H1 (cell line): ENCODE measurements around the gene SLC35A3. TPM values are rescaled to one million over a fixed set of nuclear protein-coding genes. Genes with fewer than 3 reads are reported as not detected.

Source experiments
- CTCF ChIA-PET: fragments of 300-600 bp; sonication (Branson Sonifier 250); formaldehyde crosslinking; loops from one replicate; lab custom pipeline; 2021; ENCODE audit not compliant: partially characterized antibody; lab: Charles Lee
- POLR2A ChIA-PET: fragments of 300-600 bp; sonication (Branson Sonifier 250); formaldehyde crosslinking; loops from one replicate; lab custom pipeline; 2021; ENCODE audit warnings: inconsistent platforms; ENCODE audit not compliant: partially characterized antibody; lab: Charles Lee
- DNase-seq, 2 experiments: peaks; one replicate each; pipeline versions ENCODE4 v3.0.0 to v3.0.0-alpha.2; 2010 to 2022; ENCODE audit warnings: low spot score in 2 of 2, low read depth in 1 of 2, mixed read lengths in 1 of 2
- FAIRE-seq: peaks from 2 replicates; lab custom pipeline; 2011; peaks lifted over from hg19 to GRCh38; lab: Jason Lieb, UNC
- H2AFZ ChIP-seq: 2 replicates; pipeline ENCODE4 v1.8.1; 2012; ENCODE audit warnings: low read length, inconsistent platforms
- H2AK5ac ChIP-seq: 2 replicates; pipeline ENCODE4 v1.6.1; 2013; ENCODE audit warnings: low read depth, low read length
- H2BK120ac ChIP-seq: replicated peaks from 2 replicates; pipeline ENCODE3; 2013; ENCODE audit warnings: low read depth, low read length, inconsistent platforms
- H2BK12ac ChIP-seq: 2 replicates; pipeline ENCODE4 v1.6.1; 2013; ENCODE audit warnings: low read depth, low read length
- H2BK15ac ChIP-seq: 2 replicates; pipeline ENCODE4 v1.6.1; 2013; ENCODE audit warnings: low read length
- H2BK20ac ChIP-seq: 2 replicates; pipeline ENCODE4 v1.6.1; 2013; ENCODE audit warnings: low read length
- H2BK5ac ChIP-seq: 2 replicates; pipeline ENCODE4 v1.6.1; 2013; ENCODE audit warnings: low read depth, low read length
- H3K14ac ChIP-seq: 2 replicates; pipeline ENCODE4 v1.6.1; 2013; ENCODE audit warnings: inconsistent platforms; ENCODE audit not compliant: insufficient read length
- H3K18ac ChIP-seq: 2 replicates; pipeline ENCODE4 v1.6.1; 2013; ENCODE audit warnings: low read length; ENCODE audit errors: extremely low read depth
- H3K23ac ChIP-seq: 2 replicates; pipeline ENCODE4 v1.6.1; 2013; ENCODE audit warnings: inconsistent platforms; ENCODE audit not compliant: insufficient read length
- H3K23me2 ChIP-seq: 2 replicates; pipeline ENCODE4 v1.6.1; 2013; ENCODE audit warnings: low read depth, low read length
- H3K27ac ChIP-seq: 2 replicates; pipeline ENCODE4 v1.6.1; 2011; ENCODE audit warnings: low read depth, low read length, inconsistent platforms
- H3K27me3 ChIP-seq, 4 experiments: replicated peaks in 1 of 4; 1 replicate in 1 of 4; 2 replicates in 3 of 4; pipeline versions ENCODE4 v1.6.1 to v1.8.1; 2011 to 2013; ENCODE audit warnings: low read length in 3 of 4, mild to moderate bottlenecking in 3 of 4, inconsistent platforms in 2 of 4, mixed read lengths in 2 of 4, moderate library complexity in 1 of 4; ENCODE audit not compliant: control insufficient read depth in 3 of 4, insufficient read depth in 3 of 4; ENCODE audit errors: extremely low read depth in 1 of 4
- H3K36me3 ChIP-seq, 4 experiments: 2 replicates each; pipeline versions ENCODE4 v1.6.1 to v1.8.1; 2011 to 2013; ENCODE audit warnings: mild to moderate bottlenecking in 4 of 4, low read length in 3 of 4, moderate library complexity in 2 of 4, control low read depth in 1 of 4, inconsistent platforms in 1 of 4; ENCODE audit not compliant: insufficient read depth in 4 of 4, control insufficient read depth in 2 of 4
- H3K4ac ChIP-seq: replicated peaks from 2 replicates; pipeline ENCODE3; 2013; ENCODE audit warnings: low read length, low read depth, mixed read lengths, inconsistent platforms; ENCODE audit not compliant: insufficient read length
- H3K4me1 ChIP-seq, 4 experiments: replicated peaks in 1 of 4; 1 replicate in 1 of 4; 2 replicates in 3 of 4; pipeline versions ENCODE4 v1.6.1 to v1.8.1; 2011 to 2013; ENCODE audit warnings: low read length in 3 of 4, inconsistent platforms in 2 of 4, mixed read lengths in 1 of 4; ENCODE audit not compliant: insufficient read depth in 4 of 4, control insufficient read depth in 3 of 4
- H3K4me2 ChIP-seq, 2 experiments: 2 replicates each; pipeline versions ENCODE4 v1.6.1 to v1.8.1; 2011 to 2013; ENCODE audit warnings: low read depth in 2 of 2, low read length in 2 of 2, control low read depth in 1 of 2, inconsistent platforms in 1 of 2, mild to moderate bottlenecking in 1 of 2; ENCODE audit not compliant: insufficient read depth in 1 of 2
- H3K4me3 ChIP-seq, 4 experiments: fragments of 200-600, 300-600 bp in 1 of 4; sonication (generic), shearing (Covaris generic), sonication (Bioruptor Twin) in 1 of 4; 2 replicates each; pipeline versions ENCODE4 v1.5.1 to v1.8.1; 2011 to 2016; ENCODE audit warnings: low read length in 4 of 4, low read depth in 3 of 4, control low read depth in 2 of 4, inconsistent platforms in 2 of 4, mild to moderate bottlenecking in 2 of 4, mixed read lengths in 1 of 4, moderate library complexity in 1 of 4; ENCODE audit not compliant: insufficient read depth in 2 of 4; ENCODE audit errors: extremely low read depth in 1 of 4
- H3K56ac ChIP-seq: replicated peaks from 2 replicates; pipeline ENCODE3; 2013; ENCODE audit warnings: low read depth, mild to moderate bottlenecking, mixed read lengths, low read length, inconsistent platforms; ENCODE audit not compliant: insufficient read length
- H3K79me1 ChIP-seq: 2 replicates; pipeline ENCODE4 v1.6.1; 2013; ENCODE audit warnings: low read depth, low read length, control low read depth
- H3K79me2 ChIP-seq, 2 experiments: 2 replicates each; pipeline versions ENCODE4 v1.6.1 to v1.8.1; 2012 to 2013; ENCODE audit warnings: low read length in 2 of 2, mild to moderate bottlenecking in 2 of 2, inconsistent platforms in 1 of 2; ENCODE audit not compliant: insufficient read depth in 2 of 2, control insufficient read depth in 1 of 2
- H3K9ac ChIP-seq, 4 experiments: replicated peaks in 1 of 4; 1 replicate in 1 of 4; 2 replicates in 3 of 4; pipeline versions ENCODE4 v1.6.1 to v1.8.1; 2011 to 2013; ENCODE audit warnings: low read depth in 3 of 4, low read length in 3 of 4, control low read depth in 2 of 4, mild to moderate bottlenecking in 2 of 4, moderate library complexity in 2 of 4, inconsistent platforms in 1 of 4; ENCODE audit errors: extremely low read depth in 1 of 4
- H3K9me3 ChIP-seq, 2 experiments: 2 replicates each; pipeline versions ENCODE4 v1.6.1 to v1.8.1; 2012 to 2013; ENCODE audit warnings: mild to moderate bottlenecking in 2 of 2, moderate library complexity in 2 of 2, control low read depth in 1 of 2, inconsistent platforms in 1 of 2, low read depth in 1 of 2, low read length in 1 of 2, mixed read lengths in 1 of 2; ENCODE audit not compliant: insufficient read depth in 2 of 2
- H4K20me1 ChIP-seq, 2 experiments: replicated peaks in 1 of 2; 2 replicates each; pipeline versions ENCODE3 to v1.8.1; 2011 to 2013; ENCODE audit warnings: inconsistent platforms in 2 of 2, low read length in 2 of 2, mild to moderate bottlenecking in 1 of 2; ENCODE audit not compliant: insufficient read depth in 2 of 2, control insufficient read depth in 1 of 2
- H4K5ac ChIP-seq: 2 replicates; pipeline ENCODE4 v1.6.1; 2013; ENCODE audit warnings: low read length, low read depth, mixed read lengths, inconsistent platforms; ENCODE audit not compliant: insufficient read length
- H4K8ac ChIP-seq: 2 replicates; pipeline ENCODE4 v1.8.0; 2013; ENCODE audit warnings: mild to moderate bottlenecking, moderate library complexity, low read length, inconsistent platforms; ENCODE audit not compliant: insufficient read depth; ENCODE audit errors: extremely low read depth
- H4K91ac ChIP-seq: replicated peaks from 2 replicates; pipeline ENCODE3; 2013; ENCODE audit warnings: low read length, mixed read lengths, inconsistent platforms; ENCODE audit not compliant: insufficient read length
- polyA plus RNA-seq, 7 experiments: library from polyadenylated mRNA; depleted of rRNA in 3 of 7; stranded (reverse) in 5 of 7; unstranded in 2 of 7; fragments of >200 nt in 5 of 7; fragments of 200-250 nt in 2 of 7; gene quantifications; 1 replicate in 5 of 7; 2 replicates in 1 of 7; 4 replicates in 1 of 7; pipeline versions ENCODE4 v1.2.1 to v1.2.3, GENCODE V29; 2011 to 2013; ENCODE audit warnings: missing spikeins in 2 of 7, mixed read lengths in 2 of 7
- total RNA-seq: library from RNA; stranded (reverse); fragmentation: NEBNext Ultra II Directional; extraction: Animal tissue kit (Norgen Biotek cat#: 25700); gene quantifications from 2 replicates; pipeline ENCODE4 v1.2.1, GENCODE V29; 2021

SLC35A3 gene
- total and polyA plus RNA-seq, 2 of the 8 experiments (the other 6 are each of a cell fraction or from before 2014, with no cell fraction given) = 3.0 to 13.8 TPM

GRCh38 chr1:99963041-99963795, 6.6 kb upstream of the SLC35A3 start:
- FAIRE-seq = no peak
- H3K9me3 ChIP-seq = no peaks in the 10 kb centered on the region
- H2AK5ac ChIP-seq = no peak overlapping the region
- no peak overlapping the region for H2AFZ ChIP-seq
- H2BK5ac ChIP-seq = no peak overlapping the region
- no peak overlapping the region for H2BK12ac ChIP-seq
- no peaks in the 10 kb centered on the region for H3K27me3 ChIP-seq
- no peak overlapping the region for H2BK120ac ChIP-seq
- H3K4me1 ChIP-seq = peaks cover 0 to 1% (median under 1%) of the 10 kb centered on the region in 4 experiments; a peak in 3 of 7 replicates
- no peak overlapping the region for H3K4me2 ChIP-seq
- H2BK15ac ChIP-seq = no peak overlapping the region
- H4K20me1 ChIP-seq = no peaks in the 10 kb centered on the region
- no peak overlapping the region for H3K4ac ChIP-seq
- H3K23me2 ChIP-seq = no peaks in the 10 kb centered on the region
- no peak overlapping the region for H3K27ac ChIP-seq
- no peak overlapping the region for H2BK20ac ChIP-seq
- ChIA-PET CTCF (no interaction called here), POLR2A (no interaction called here)
- H3K4me3 ChIP-seq = no peak overlapping the region
- no peaks in the 10 kb centered on the region for H3K79me2 ChIP-seq
- H3K56ac ChIP-seq = no peak overlapping the region
- no peak overlapping the region for H4K5ac ChIP-seq
- H4K91ac ChIP-seq = no peak overlapping the region
- H4K8ac ChIP-seq = no peak overlapping the region
- H3K18ac ChIP-seq = no peak overlapping the region
- H3K36me3 ChIP-seq = no peaks in the 10 kb centered on the region; a peak in 1 of 8 replicates
- no peak overlapping the region for H3K23ac ChIP-seq
- H3K79me1 ChIP-seq = no peaks in the 10 kb centered on the region
- H3K9ac ChIP-seq = no peak overlapping the region
- H3K14ac ChIP-seq = no peak overlapping the region
- no peak for DNase-seq
